Measurements from ENCODE around the gene GPAT3.

GRCh38 chr4:83503974-83504373 lies 31.9 kb upstream of the GPAT3 start:
- TF ChIP-seq CTCF (IDR thresholded peaks at IDR 0.05) (no peak), EP300 (IDR thresholded peaks at IDR 0.05) (no peak), POLR2AphosphoS5 (IDR thresholded peaks at IDR 0.05) (no peak), POLR2A (IDR thresholded peaks at IDR 0.05; ENCODE audit: low read depth) (no peak)

Data from esophagus muscularis mucosa (tissue), 4 donors.